WTC11 (cell line): ENCODE data around the gene ZNF217. TPM values are rescaled to one million over a fixed set of nuclear protein-coding genes. Genes with fewer than 3 reads are reported as not detected.
"Not testable (repeated sequence)": the region's sequence is repeated elsewhere in the genome, so short reads cannot be mapped to it uniquely, and the experiment has no call there.

ENCODE experiments used
- ATAC-seq: fragments of 200-7000 bp; cut with Tn5 transposase; 2 replicates; pipeline ENCODE4 v1.10.0; 2021; ENCODE audit warnings: mild to moderate bottlenecking, moderate library complexity
- CTCF ChIA-PET: fragments of 300-600 bp; sonication (Branson Sonifier 250); formaldehyde crosslinking; loops from one replicate; lab custom pipeline; 2021; ENCODE audit warnings: antibody characterized with exemption; lab: Charles Lee
- POLR2A ChIA-PET: fragments of 350-600 bp; sonication (Branson Sonifier 250); formaldehyde crosslinking; loops from one replicate; lab custom pipeline; 2021; ENCODE audit warnings: antibody characterized with exemption; lab: Charles Lee
- DNase-seq: peaks from one replicate; pipeline ENCODE4 v3.0.0; 2021; ENCODE audit warnings: low spot score
- H3K27ac Mint-ChIP-seq: 2 replicates; pipeline ENCODE4 v1.8.0; 2021; ENCODE audit warnings: mixed read lengths
- H3K27me3 Mint-ChIP-seq: 2 replicates; pipeline ENCODE4 v1.8.0; 2021; ENCODE audit warnings: low read depth, mild to moderate bottlenecking, moderate library complexity, mixed read lengths
- H3K36me3 Mint-ChIP-seq: 2 replicates; pipeline ENCODE4 v1.8.0; 2021; ENCODE audit warnings: mixed read lengths
- H3K4me1 Mint-ChIP-seq: 2 replicates; pipeline ENCODE4 v1.8.0; 2022; ENCODE audit warnings: mixed read lengths
- H3K4me3 Mint-ChIP-seq: 2 replicates; pipeline ENCODE4 v1.8.0; 2021; ENCODE audit warnings: mild to moderate bottlenecking, moderate library complexity, mixed read lengths
- H3K9me3 Mint-ChIP-seq: 2 replicates; pipeline ENCODE4 v1.8.0; 2021; ENCODE audit warnings: mixed read lengths
- ETV6 ChIP-seq: sonication (generic); formaldehyde crosslinking; IDR thresholded peaks from 2 replicates; pipeline ENCODE4 v1.8.1; 2022; ENCODE audit warnings: mild to moderate bottlenecking, missing genetic modification reagents
- FOXJ3 ChIP-seq: sonication (generic); formaldehyde crosslinking; IDR thresholded peaks from 2 replicates; pipeline ENCODE4 v1.9.0; 2021; ENCODE audit warnings: missing genetic modification reagents, mild to moderate bottlenecking, borderline replicate concordance
- GABPB1 ChIP-seq: sonication (generic); formaldehyde crosslinking; IDR thresholded peaks from 2 replicates; pipeline ENCODE4 v1.8.1; 2023; ENCODE audit warnings: mild to moderate bottlenecking, missing genetic modification reagents
- USF2 ChIP-seq: sonication (generic); formaldehyde crosslinking; IDR thresholded peaks from 2 replicates; pipeline ENCODE4 v1.8.1; 2023; ENCODE audit warnings: mild to moderate bottlenecking, missing genetic modification reagents, moderate library complexity
- ZNF281 ChIP-seq: sonication (generic); formaldehyde crosslinking; IDR thresholded peaks from 2 replicates; pipeline ENCODE4 v1.8.0; 2023; ENCODE audit warnings: mild to moderate bottlenecking, missing genetic modification reagents
- total RNA-seq: library from RNA; stranded (reverse); gene quantifications from 3 replicates; pipeline ENCODE4 v1.2.3, GENCODE V29; 2021
- TF ChIP-seq, protein P1 (sequence below): fragments of 250-450 bp; sonication (Bioruptor Pico); IDR thresholded peaks from 2 replicates; pipeline ENCODE4 v1.9.0; 2021; ENCODE audit warnings: mild to moderate bottlenecking, borderline replicate concordance
- TF ChIP-seq, protein P2 (sequence below): sonication (generic); formaldehyde crosslinking; IDR thresholded peaks from 2 replicates; pipeline ENCODE4 v1.8.0; 2022; ENCODE audit warnings: mild to moderate bottlenecking, missing genetic modification reagents

The ZNF217 gene
- total RNA-seq, 1 experiment from 2014 or later, result 75.6 TPM

- TF ChIP-seq ZNF281 (CRISPR knock-in tag) (no peak), FOXJ3 (CRISPR knock-in tag) (no peak), USF2 (CRISPR knock-in tag) (peak; percentile 90)
- TF ChIP-seq, protein P1, sequence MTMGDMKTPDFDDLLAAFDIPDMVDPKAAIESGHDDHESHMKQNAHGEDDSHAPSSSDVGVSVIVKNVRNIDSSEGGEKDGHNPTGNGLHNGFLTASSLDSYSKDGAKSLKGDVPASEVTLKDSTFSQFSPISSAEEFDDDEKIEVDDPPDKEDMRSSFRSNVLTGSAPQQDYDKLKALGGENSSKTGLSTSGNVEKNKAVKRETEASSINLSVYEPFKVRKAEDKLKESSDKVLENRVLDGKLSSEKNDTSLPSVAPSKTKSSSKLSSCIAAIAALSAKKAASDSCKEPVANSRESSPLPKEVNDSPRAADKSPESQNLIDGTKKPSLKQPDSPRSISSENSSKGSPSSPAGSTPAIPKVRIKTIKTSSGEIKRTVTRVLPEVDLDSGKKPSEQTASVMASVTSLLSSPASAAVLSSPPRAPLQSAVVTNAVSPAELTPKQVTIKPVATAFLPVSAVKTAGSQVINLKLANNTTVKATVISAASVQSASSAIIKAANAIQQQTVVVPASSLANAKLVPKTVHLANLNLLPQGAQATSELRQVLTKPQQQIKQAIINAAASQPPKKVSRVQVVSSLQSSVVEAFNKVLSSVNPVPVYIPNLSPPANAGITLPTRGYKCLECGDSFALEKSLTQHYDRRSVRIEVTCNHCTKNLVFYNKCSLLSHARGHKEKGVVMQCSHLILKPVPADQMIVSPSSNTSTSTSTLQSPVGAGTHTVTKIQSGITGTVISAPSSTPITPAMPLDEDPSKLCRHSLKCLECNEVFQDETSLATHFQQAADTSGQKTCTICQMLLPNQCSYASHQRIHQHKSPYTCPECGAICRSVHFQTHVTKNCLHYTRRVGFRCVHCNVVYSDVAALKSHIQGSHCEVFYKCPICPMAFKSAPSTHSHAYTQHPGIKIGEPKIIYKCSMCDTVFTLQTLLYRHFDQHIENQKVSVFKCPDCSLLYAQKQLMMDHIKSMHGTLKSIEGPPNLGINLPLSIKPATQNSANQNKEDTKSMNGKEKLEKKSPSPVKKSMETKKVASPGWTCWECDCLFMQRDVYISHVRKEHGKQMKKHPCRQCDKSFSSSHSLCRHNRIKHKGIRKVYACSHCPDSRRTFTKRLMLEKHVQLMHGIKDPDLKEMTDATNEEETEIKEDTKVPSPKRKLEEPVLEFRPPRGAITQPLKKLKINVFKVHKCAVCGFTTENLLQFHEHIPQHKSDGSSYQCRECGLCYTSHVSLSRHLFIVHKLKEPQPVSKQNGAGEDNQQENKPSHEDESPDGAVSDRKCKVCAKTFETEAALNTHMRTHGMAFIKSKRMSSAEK, result no peak
Measured at GRCh38 chr20:53594068-53595017, 704 bp upstream of the ZNF217 start (continued).

- ChIA-PET POLR2A (interaction anchor here (2.1 kb wide), 1 partner anchor 30 kb away, joined by 8 read pairs; no protein-coding TSS in a partner anchor), CTCF (interaction anchor here (0.6 to 2.0 kb wide), 5 partner anchors 10 to 858 kb away, joined by 3 to 7 read pairs (median 3); no protein-coding TSS in a partner anchor)
- H3K36me3 Mint-ChIP-seq, result no peaks in the 10 kb centered on the region
- H3K27ac Mint-ChIP-seq, result peak overlapping the region; percentile 72
- H3K27me3 Mint-ChIP-seq, result no peaks in the 10 kb centered on the region
- ATAC-seq, result no peak
- peaks cover 62% of the 10 kb centered on the region for H3K4me1 Mint-ChIP-seq
- peak overlapping the region; percentile 91 for H3K4me3 Mint-ChIP-seq
- no peak for DNase-seq
- TF ChIP-seq, protein P2, sequence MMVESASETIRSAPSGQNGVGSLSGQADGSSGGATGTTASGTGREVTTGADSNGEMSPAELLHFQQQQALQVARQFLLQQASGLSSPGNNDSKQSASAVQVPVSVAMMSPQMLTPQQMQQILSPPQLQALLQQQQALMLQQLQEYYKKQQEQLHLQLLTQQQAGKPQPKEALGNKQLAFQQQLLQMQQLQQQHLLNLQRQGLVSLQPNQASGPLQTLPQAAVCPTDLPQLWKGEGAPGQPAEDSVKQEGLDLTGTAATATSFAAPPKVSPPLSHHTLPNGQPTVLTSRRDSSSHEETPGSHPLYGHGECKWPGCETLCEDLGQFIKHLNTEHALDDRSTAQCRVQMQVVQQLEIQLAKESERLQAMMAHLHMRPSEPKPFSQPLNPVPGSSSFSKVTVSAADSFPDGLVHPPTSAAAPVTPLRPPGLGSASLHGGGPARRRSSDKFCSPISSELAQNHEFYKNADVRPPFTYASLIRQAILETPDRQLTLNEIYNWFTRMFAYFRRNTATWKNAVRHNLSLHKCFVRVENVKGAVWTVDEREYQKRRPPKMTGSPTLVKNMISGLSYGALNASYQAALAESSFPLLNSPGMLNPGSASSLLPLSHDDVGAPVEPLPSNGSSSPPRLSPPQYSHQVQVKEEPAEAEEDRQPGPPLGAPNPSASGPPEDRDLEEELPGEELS (CRISPR knock-in tag), result 0 out of 2 replicates have a peak, but pooled peaks have one; percentile 19
- peak; percentile 39; the same call in 1 of the 2 replicates for TF ChIP-seq GABPB1
- no peak for TF ChIP-seq ETV6 (CRISPR knock-in tag)
- no peaks in the 10 kb centered on the region for H3K9me3 Mint-ChIP-seq
Measured at GRCh38 chr20:53592992-53593465, 610 bp downstream of the ZNF217 start.

- peaks cover 57% of the 10 kb centered on the region for H3K4me1 Mint-ChIP-seq
- ATAC-seq, H3K9me3 Mint-ChIP-seq, H3K36me3 Mint-ChIP-seq, CTCF ChIA-PET, H3K27me3 Mint-ChIP-seq: not testable (repeated sequence)
- peak overlapping the region; percentile 80 for H3K27ac Mint-ChIP-seq
- peak; percentile 49 for DNase-seq
- H3K4me3 Mint-ChIP-seq, result peak overlapping the region; percentile 91
- POLR2A ChIA-PET, result interaction anchor here (1.0 kb wide), 1 partner anchor 327 kb away, joined by 3 read pairs; no protein-coding TSS in a partner anchor
Measured at GRCh38 chr20:53592454-53592991, 1.1 kb downstream of the ZNF217 start.

DNA sequence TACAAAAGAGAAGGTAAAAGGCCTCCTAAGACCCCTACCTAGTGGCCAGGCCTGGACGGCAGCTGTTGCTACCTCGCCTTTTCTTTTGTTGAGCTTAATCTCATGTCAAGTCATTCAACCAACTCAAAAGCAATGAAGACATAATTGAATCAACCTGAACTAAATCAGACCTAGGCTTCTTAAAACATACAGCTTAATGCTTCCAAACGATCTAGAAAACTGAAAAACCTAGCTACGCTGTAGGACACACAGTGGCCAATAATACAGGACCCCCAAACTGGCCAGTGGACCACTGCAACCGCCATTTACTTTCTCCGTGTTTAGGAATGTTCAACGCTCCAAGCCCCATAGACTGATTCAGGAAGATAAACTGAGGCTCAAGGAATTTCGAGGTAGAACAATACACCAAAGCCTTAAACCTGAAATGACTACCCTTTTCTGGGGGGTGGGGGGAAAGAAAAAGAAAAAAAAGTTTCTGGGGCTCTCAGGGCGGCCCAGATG, 1.6 kb downstream of the ZNF217 start:
- CTCF ChIA-PET, ATAC-seq, H3K9me3 Mint-ChIP-seq, DNase-seq, H3K36me3 Mint-ChIP-seq, H3K27me3 Mint-ChIP-seq: not testable (repeated sequence)
- Mint-ChIP-seq H3K27ac (peak overlapping the region; percentile 80), H3K4me1 (peaks cover 59% of the 10 kb centered on the region), H3K4me3 (peak overlapping the region; percentile 91)
- POLR2A ChIA-PET, result interaction anchor here (1.0 kb wide), 1 partner anchor 327 kb away, joined by 3 read pairs; no protein-coding TSS in a partner anchor

- H3K4me3 Mint-ChIP-seq, result peak overlapping the region; percentile 91
- H3K9me3 Mint-ChIP-seq, ATAC-seq, H3K27me3 Mint-ChIP-seq, DNase-seq, POLR2A ChIA-PET, H3K36me3 Mint-ChIP-seq, CTCF ChIA-PET: not testable (repeated sequence)
- H3K27ac Mint-ChIP-seq, result peak overlapping the region; percentile 80
- H3K4me1 Mint-ChIP-seq, result peaks cover 59% of the 10 kb centered on the region
Measured at GRCh38 chr20:53591206-53591741, 2.4 kb downstream of the ZNF217 start.

- CTCF ChIA-PET, result not testable (repeated sequence)
- POLR2A ChIA-PET, result interaction anchor here (0.7 kb wide), 1 partner anchor 146 kb away, joined by 3 read pairs; no protein-coding TSS in a partner anchor
- peak overlapping the region; percentile 98 for H3K27ac Mint-ChIP-seq
Measured at GRCh38 chr20:53590608-53591007, 3.0 kb downstream of the ZNF217 start.

More at GRCh38 chr20:53590608-53591007, 3.0 kb downstream of the ZNF217 start:
- ATAC-seq, H3K27me3 Mint-ChIP-seq, H3K36me3 Mint-ChIP-seq, H3K9me3 Mint-ChIP-seq, DNase-seq: not testable (repeated sequence)
- H3K4me1 Mint-ChIP-seq, result peaks cover 59% of the 10 kb centered on the region
- peak overlapping the region; percentile 91 for H3K4me3 Mint-ChIP-seq
